ENCODE data around the gene ZCCHC9. TPM values are rescaled to one million over a fixed set of nuclear protein-coding genes. Genes with fewer than 3 reads are reported as not detected.

Gene ZCCHC9
- polyA plus RNA-seq, 1 of the 3 experiments (the other 2 are of a cell fraction), result 13.2 TPM

DNA sequence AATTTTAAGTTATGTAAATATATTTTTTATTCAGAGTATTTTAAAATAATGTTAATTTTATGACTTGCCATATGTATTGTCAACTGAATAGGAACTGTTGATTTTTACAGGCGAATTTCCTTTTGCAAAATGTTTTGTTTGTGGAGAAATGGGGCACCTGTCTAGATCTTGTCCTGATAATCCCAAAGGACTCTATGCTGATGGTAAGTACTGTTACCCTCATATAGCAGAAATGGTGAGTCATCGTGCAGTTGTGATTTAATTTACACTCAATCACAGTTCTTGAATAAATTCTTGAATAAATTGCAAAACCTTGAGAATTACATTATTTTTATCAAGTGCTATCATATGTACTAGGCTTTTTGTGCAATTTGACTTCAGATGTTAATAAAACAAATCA is 7.4 kb downstream of the ZCCHC9 start:
- Histone ChIP-seq H2AFZ (ENCODE audit: low read depth) (no peak overlapping the region), H3K4me1 (ENCODE audit: control insufficient read depth in 1 of 2, insufficient read depth in 2 of 2, low read depth in 1 of 2, low read length in 1 of 2) (no peaks in the 10 kb centered on the region; a peak in 1 of 4 replicates), H3K9me3 (no peaks in the 10 kb centered on the region), H3K9ac (no peak overlapping the region), H3K79me2 (ENCODE audit: insufficient read depth) (peaks cover 32% of the 10 kb centered on the region), H3K27me3 (ENCODE audit: insufficient read depth) (no peaks in the 10 kb centered on the region), H3K36me3 (replicated peaks in 1 of 2; ENCODE audit: control insufficient read depth in 1 of 2, insufficient read depth in 2 of 2, low read length in 1 of 2) (peaks cover 38 to 67% of the 10 kb centered on the region in 2 experiments), H3K4me3 (ENCODE audit: low read depth in 2 of 2, low read length in 1 of 2) (no peak overlapping the region), H3F3A (replicated peaks; ENCODE audit: insufficient read depth) (peaks cover 7% of the 10 kb centered on the region), H4K20me1 (ENCODE audit: insufficient read depth) (no peaks in the 10 kb centered on the region), H3K4me2 (no peak overlapping the region), H3K27ac (ENCODE audit: low read depth in 2 of 2, low read length in 1 of 2) (no peak overlapping the region), H3K9me2 (no peaks in the 10 kb centered on the region)
- DNase-seq, result no peak
- TF ChIP-seq FOXJ3 (CRISPR knock-in tag; IDR thresholded peaks at IDR 0.05) (no peak), EZH2phosphoT487 (IDR thresholded peaks at IDR 0.05; ENCODE audit: borderline replicate concordance, low read depth) (no peak), RXRA (IDR thresholded peaks at IDR 0.05; ENCODE audit: borderline replicate concordance, low read depth) (no peak), TEAD4 (IDR thresholded peaks at IDR 0.05; ENCODE audit: borderline replicate concordance, insufficient read depth) (no peak), EP300 (IDR thresholded peaks at IDR 0.05; ENCODE audit: borderline replicate concordance in 1 of 2, low read depth in 1 of 2, low read length in 1 of 2) (no peak), GABPA (IDR thresholded peaks at IDR 0.05; ENCODE audit: low read depth) (no peak), MXI1 (IDR thresholded peaks at IDR 0.05; ENCODE audit: low read depth, low read length) (no peak), TCF12 (IDR thresholded peaks at IDR 0.05) (no peak), FOSL2 (IDR thresholded peaks at IDR 0.05; ENCODE audit: borderline replicate concordance, low read depth) (no peak), SMC3 (IDR thresholded peaks at IDR 0.05; ENCODE audit: low read depth, low read length) (no peak)
- TF ChIP-seq, protein P1, sequence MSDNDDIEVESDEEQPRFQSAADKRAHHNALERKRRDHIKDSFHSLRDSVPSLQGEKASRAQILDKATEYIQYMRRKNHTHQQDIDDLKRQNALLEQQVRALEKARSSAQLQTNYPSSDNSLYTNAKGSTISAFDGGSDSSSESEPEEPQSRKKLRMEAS (IDR thresholded peaks at IDR 0.05; ENCODE audit: low read depth), result no peak
- TF ChIP-seq, protein P2, sequence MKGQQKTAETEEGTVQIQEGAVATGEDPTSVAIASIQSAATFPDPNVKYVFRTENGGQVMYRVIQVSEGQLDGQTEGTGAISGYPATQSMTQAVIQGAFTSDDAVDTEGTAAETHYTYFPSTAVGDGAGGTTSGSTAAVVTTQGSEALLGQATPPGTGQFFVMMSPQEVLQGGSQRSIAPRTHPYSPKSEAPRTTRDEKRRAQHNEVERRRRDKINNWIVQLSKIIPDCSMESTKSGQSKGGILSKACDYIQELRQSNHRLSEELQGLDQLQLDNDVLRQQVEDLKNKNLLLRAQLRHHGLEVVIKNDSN (IDR thresholded peaks at IDR 0.05; ENCODE audit: borderline replicate concordance, low read depth), result no peak
- 65% methylated on average over 2 of the region's 2 CpGs for WGBS (ENCODE audit: low lambda C conversion rate)
- POLR2A ChIA-PET, result no interaction called here
- CTCF ChIA-PET, result interaction anchor here (1.3 kb wide), 1 partner anchor 10 kb away, joined by 9 read pairs; no protein-coding TSS in a partner anchor

DNA sequence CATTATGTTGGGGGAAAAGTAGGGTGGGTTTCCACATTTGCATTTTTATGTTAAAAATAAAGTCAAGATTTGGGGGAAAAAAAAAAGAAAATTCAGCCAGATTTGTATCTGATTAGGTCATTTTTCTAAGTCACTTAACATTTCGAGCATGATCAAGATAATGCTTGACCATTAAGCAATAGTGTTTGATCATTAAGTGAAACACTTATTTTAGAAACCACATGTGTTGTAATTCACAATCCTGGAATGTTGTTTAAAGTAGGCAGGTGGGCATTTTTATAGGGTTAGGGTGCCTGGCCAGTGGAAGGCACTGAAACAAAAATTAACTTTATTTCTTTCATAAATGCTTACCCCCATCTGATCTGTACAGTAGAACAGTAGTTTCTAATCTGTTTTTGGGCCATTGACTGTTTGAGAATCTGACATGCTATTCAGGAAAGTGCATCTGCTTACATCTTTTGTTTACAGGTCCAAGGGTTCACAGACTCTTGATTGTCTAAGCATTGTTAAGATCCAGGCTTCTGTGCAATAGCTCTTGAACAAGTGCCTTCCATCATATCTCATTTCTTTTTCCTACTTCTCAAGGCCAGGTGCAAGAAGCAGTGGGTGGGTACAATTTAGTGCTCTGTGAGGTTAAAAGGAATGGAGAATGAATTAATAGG is 9.1 kb downstream of the ZCCHC9 start:
- no peaks in the 10 kb centered on the region for H3K9me2 ChIP-seq

More for the DNA sequence above, 9.1 kb downstream of the ZCCHC9 start:
- H2AFZ ChIP-seq (ENCODE audit: low read depth), result no peak overlapping the region
- DNase-seq, result no peak
- peaks cover 7% of the 10 kb centered on the region for H3F3A ChIP-seq (replicated peaks; ENCODE audit: insufficient read depth)
- no peaks in the 10 kb centered on the region for H3K27me3 ChIP-seq (ENCODE audit: insufficient read depth)
- H3K36me3 ChIP-seq (replicated peaks in 1 of 2; ENCODE audit: control insufficient read depth in 1 of 2, insufficient read depth in 2 of 2, low read length in 1 of 2), result peaks cover 41 to 58% of the 10 kb centered on the region in 2 experiments
- H3K27ac ChIP-seq (ENCODE audit: low read depth in 2 of 2, low read length in 1 of 2), result no peak overlapping the region; a peak in 1 of 4 replicates
- H4K20me1 ChIP-seq (ENCODE audit: insufficient read depth), result no peaks in the 10 kb centered on the region
- peaks cover 15% of the 10 kb centered on the region for H3K79me2 ChIP-seq (ENCODE audit: insufficient read depth)
- no peak overlapping the region for H3K9ac ChIP-seq
- TF ChIP-seq, protein P3, sequence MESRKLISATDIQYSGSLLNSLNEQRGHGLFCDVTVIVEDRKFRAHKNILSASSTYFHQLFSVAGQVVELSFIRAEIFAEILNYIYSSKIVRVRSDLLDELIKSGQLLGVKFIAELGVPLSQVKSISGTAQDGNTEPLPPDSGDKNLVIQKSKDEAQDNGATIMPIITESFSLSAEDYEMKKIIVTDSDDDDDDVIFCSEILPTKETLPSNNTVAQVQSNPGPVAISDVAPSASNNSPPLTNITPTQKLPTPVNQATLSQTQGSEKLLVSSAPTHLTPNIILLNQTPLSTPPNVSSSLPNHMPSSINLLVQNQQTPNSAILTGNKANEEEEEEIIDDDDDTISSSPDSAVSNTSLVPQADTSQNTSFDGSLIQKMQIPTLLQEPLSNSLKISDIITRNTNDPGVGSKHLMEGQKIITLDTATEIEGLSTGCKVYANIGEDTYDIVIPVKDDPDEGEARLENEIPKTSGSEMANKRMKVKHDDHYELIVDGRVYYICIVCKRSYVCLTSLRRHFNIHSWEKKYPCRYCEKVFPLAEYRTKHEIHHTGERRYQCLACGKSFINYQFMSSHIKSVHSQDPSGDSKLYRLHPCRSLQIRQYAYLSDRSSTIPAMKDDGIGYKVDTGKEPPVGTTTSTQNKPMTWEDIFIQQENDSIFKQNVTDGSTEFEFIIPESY (IDR thresholded peaks at IDR 0.05; ENCODE audit: borderline replicate concordance, low read depth), result no peak
- TF ChIP-seq SMC3 (IDR thresholded peaks at IDR 0.05; ENCODE audit: low read depth, low read length), result no peak
- no peak for TF ChIP-seq FOXM1 (IDR thresholded peaks at IDR 0.05; ENCODE audit: low read depth)
- TF ChIP-seq TCF12 (IDR thresholded peaks at IDR 0.05), result no peak
- TF ChIP-seq MXI1 (IDR thresholded peaks at IDR 0.05; ENCODE audit: low read depth, low read length), result no peak
- no peak for TF ChIP-seq FOSL2 (IDR thresholded peaks at IDR 0.05; ENCODE audit: borderline replicate concordance, low read depth)
- no peak overlapping the region for H3K4me3 ChIP-seq (ENCODE audit: low read depth in 2 of 2, low read length in 1 of 2)
- CTCF ChIA-PET, result interaction anchor here (1.2 kb wide), 1 partner anchor 949 kb away, joined by 3 read pairs; no protein-coding TSS in a partner anchor
- H3K4me2 ChIP-seq, result no peak overlapping the region
- 90% methylated on average over 1 of the region's 1 CpG for WGBS (ENCODE audit: low lambda C conversion rate)
- POLR2A ChIA-PET, result no interaction called here
- no peaks in the 10 kb centered on the region; a peak in 1 of 4 replicates for H3K4me1 ChIP-seq (ENCODE audit: control insufficient read depth in 1 of 2, insufficient read depth in 2 of 2, low read depth in 1 of 2, low read length in 1 of 2)
- H3K9me3 ChIP-seq, result no peaks in the 10 kb centered on the region
